GM12872 (cell line): ENCODE measurements around the gene CILP2.

Source experiments
- CTCF ChIP-seq: IDR thresholded peaks from 3 replicates; pipeline ENCODE4 v1.5.1; 2011; ENCODE audit warnings: low read depth, mild to moderate bottlenecking, low read length, moderate library complexity; ENCODE audit not compliant: insufficient read depth

The CILP2 gene

GRCh38 chr19:19550972-19551852 lies 13.1 kb downstream of the CILP2 start:
- TF ChIP-seq CTCF = no peak

- no peak for TF ChIP-seq CTCF
These were observed 13.8 kb downstream of the CILP2 start for GRCh38 chr19:19551853-19552192.

- TF ChIP-seq CTCF = peak; percentile 83
These were observed 14.7 kb downstream of the CILP2 start for GRCh38 chr19:19552798-19553197.

GRCh38 chr19:19553670-19554069 lies 15.6 kb downstream of the CILP2 start:
- no peak for TF ChIP-seq CTCF

- TF ChIP-seq CTCF = peak; percentile 90
These were observed 16.3 kb downstream of the CILP2 start for GRCh38 chr19:19554074-19555023.

GRCh38 chr19:19558055-19558454 lies 20.0 kb downstream of the CILP2 start:
- no peak for TF ChIP-seq CTCF

GRCh38 chr19:19558636-19559035 lies 20.6 kb downstream of the CILP2 start:
- no peak for TF ChIP-seq CTCF
